ENCODE measurements around the gene PDGFRB.

DNA sequence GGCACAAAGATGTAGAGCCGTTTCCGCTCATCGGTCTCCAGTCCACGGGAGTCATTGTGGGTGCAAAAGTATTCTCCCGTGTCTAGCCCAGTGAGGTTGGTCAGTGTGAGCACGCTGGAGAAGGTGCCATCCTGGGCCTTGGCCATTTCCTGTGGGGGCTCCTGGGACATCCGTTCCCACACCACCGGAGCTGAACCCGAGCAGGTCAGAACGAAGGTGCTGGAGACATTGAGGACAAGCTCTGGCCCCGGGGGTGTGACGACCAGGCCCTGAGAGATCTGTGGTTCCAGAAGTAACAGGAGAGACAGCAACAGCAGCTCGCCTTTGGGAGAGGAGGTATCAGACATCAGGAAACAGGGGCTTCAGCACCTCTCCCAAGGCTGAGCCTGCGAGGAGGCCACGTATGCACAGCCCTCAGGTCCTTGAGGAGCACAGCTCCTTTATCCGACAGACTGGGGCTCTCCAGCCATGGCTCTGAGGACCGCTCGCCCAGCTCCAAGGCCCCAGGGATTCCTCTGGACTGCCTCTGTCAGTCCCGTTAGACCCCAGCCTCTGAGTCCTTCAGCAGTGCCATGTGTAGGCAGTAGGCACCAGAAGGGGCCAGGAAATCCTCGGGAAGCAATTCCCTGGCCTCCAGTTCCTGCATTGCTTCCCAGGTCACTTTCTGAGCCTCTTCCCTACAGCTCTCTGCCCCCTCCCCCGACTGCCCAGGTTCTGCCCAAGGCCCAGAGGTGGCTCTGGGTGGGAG lies 19.9 kb downstream of the PDGFRB start:
- TF ChIP-seq CTCF (IDR thresholded peaks at IDR 0.05) (no peak), POLR2AphosphoS5 (IDR thresholded peaks at IDR 0.05; ENCODE audit: insufficient read depth in 1 of 2, low read depth in 1 of 2) (no peak)

All from vagina (tissue), 2 donors.